ENCODE measurements around the gene NID2. TPM values are rescaled to one million over a fixed set of nuclear protein-coding genes. Genes with fewer than 3 reads are reported as not detected.

The NID2 gene
- total and polyA plus RNA-seq, 10 of the 15 experiments (the other 5 are each of a cell fraction or from before 2014, with no cell fraction given), result 0.04 to 0.49 (median 0.23) TPM; not detected in 3

DNA sequence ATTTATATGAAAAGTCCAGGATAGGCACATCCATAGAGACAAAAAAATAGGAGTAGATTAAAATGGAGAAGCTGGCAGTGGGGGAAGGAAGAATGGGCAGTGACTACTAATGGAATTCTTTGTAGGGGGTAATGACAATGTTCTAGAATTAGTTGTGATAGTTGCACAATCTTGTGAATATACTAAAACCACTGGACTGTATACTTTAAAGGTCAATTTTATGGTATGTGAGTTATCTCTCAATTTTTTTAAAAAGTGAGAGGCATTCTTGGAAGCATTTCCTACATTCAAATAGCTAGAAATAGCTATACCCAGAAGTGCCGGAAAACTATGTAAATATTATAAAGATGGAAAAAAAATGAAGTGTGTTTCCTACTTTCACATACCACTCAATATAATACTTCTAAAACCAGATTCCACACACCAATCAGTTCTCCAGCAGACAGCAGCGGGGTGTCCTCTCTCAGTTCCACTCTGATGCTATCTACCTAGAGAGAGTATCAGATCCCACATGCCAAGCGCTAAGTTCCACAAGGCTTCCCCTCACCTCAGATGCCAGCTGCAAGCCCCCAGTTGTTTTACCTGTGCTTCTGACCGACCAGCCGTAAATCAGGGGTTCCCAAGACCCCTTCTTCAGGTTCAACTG lies 41.7 kb upstream of the NID2 start:
- POLR2A ChIA-PET, result no interaction called here
- Histone ChIP-seq H3K27ac (ENCODE audit: control insufficient read depth, insufficient read depth) (no peak overlapping the region), H2AFZ (ENCODE audit: control insufficient read depth, low read depth, low read length) (no peak overlapping the region), H3K4me3 (no peak overlapping the region), H4K20me1 (ENCODE audit: control insufficient read depth, insufficient read depth) (no peaks in the 10 kb centered on the region), H3K36me3 (ENCODE audit: control insufficient read depth in 2 of 2, insufficient read depth in 2 of 2, low read length in 1 of 2) (no peaks in the 10 kb centered on the region), H3K4me2 (ENCODE audit: control insufficient read depth, insufficient read depth) (no peak overlapping the region), H3K27me3 (replicated peaks in 1 of 2; ENCODE audit: control insufficient read depth in 2 of 2, insufficient read depth in 2 of 2, low read length in 1 of 2) (no peaks in the 10 kb centered on the region), H3K9ac (ENCODE audit: control insufficient read depth, insufficient read depth, low read length) (no peak overlapping the region), H3K9me3 (replicated peaks; ENCODE audit: control insufficient read depth, insufficient read depth, low read length) (no peaks in the 10 kb centered on the region), H3K4me1 (ENCODE audit: control insufficient read depth, insufficient read depth, low read length) (no peaks in the 10 kb centered on the region), H3K79me2 (ENCODE audit: control insufficient read depth, insufficient read depth, low read length) (no peaks in the 10 kb centered on the region)
- in situ Hi-C loops (cut with MboI) (no loop called here), intact Hi-C loops (cut with micrococcal nuclease; ENCODE audit: unreplicated experiment) (no loop called here)
- BruUV-seq (replicated peaks), result no TSS peak
- no peak for TF ChIP-seq USF2 (IDR thresholded peaks at IDR 0.05; ENCODE audit: borderline replicate concordance, low read depth, low read length)
- no peak for TF ChIP-seq MEF2A (IDR thresholded peaks at IDR 0.05; ENCODE audit: insufficient read depth, low read depth, low read length)
- no peak for TF ChIP-seq RCOR1 (conservative IDR thresholded peaks at IDR 0.05; ENCODE audit: low read depth, low read length)
- no peak for TF ChIP-seq ZNF274 (IDR thresholded peaks at IDR 0.05; ENCODE audit: insufficient read depth, insufficient read length)
- TF ChIP-seq JUNB (IDR thresholded peaks at IDR 0.05), result no peak
- TF ChIP-seq, protein P1, sequence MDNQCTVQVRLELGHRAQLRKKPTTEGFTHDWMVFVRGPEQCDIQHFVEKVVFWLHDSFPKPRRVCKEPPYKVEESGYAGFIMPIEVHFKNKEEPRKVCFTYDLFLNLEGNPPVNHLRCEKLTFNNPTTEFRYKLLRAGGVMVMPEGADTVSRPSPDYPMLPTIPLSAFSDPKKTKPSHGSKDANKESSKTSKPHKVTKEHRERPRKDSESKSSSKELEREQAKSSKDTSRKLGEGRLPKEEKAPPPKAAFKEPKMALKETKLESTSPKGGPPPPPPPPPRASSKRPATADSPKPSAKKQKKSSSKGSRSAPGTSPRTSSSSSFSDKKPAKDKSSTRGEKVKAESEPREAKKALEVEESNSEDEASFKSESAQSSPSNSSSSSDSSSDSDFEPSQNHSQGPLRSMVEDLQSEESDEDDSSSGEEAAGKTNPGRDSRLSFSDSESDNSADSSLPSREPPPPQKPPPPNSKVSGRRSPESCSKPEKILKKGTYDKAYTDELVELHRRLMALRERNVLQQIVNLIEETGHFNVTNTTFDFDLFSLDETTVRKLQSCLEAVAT (IDR thresholded peaks at IDR 0.05), result no peak
- no peak for TF ChIP-seq ZNF217 (IDR thresholded peaks at IDR 0.05)
- no peak for TF ChIP-seq PBX3 (IDR thresholded peaks at IDR 0.05; ENCODE audit: insufficient replicate concordance, low read depth, low read length)
- TF ChIP-seq FOXM1 (IDR thresholded peaks at IDR 0.05; ENCODE audit: low read depth, low read length), result no peak
- no peak for TF ChIP-seq FOXK2 (IDR thresholded peaks at IDR 0.05)
- TF ChIP-seq EZH2 (IDR thresholded peaks at IDR 0.05; ENCODE audit: borderline replicate concordance, control insufficient read depth, low read depth, low read length), result no peak
- TF ChIP-seq SMAD5 (IDR thresholded peaks at IDR 0.05; ENCODE audit: low read depth), result no peak
- TF ChIP-seq NFIC (IDR thresholded peaks at IDR 0.05; ENCODE audit: low read depth, low read length), result no peak
- TF ChIP-seq CEBPB (IDR thresholded peaks at IDR 0.05; ENCODE audit: borderline replicate concordance in 1 of 2, low read depth in 2 of 2, low read length in 2 of 2), result no peak
- no peak for TF ChIP-seq PKNOX1 (IDR thresholded peaks at IDR 0.05)
- TF ChIP-seq, protein P2, sequence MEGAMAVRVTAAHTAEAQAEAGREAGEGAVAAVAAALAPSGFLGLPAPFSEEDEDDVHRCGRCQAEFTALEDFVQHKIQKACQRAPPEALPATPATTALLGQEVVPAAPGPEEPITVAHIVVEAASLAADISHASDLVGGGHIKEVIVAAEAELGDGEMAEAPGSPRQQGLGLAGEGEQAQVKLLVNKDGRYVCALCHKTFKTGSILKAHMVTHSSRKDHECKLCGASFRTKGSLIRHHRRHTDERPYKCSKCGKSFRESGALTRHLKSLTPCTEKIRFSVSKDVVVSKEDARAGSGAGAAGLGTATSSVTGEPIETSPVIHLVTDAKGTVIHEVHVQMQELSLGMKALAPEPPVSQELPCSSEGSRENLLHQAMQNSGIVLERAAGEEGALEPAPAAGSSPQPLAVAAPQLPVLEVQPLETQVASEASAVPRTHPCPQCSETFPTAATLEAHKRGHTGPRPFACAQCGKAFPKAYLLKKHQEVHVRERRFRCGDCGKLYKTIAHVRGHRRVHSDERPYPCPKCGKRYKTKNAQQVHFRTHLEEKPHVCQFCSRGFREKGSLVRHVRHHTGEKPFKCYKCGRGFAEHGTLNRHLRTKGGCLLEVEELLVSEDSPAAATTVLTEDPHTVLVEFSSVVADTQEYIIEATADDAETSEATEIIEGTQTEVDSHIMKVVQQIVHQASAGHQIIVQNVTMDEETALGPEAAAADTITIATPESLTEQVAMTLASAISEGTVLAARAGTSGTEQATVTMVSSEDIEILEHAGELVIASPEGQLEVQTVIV (IDR thresholded peaks at IDR 0.05; ENCODE audit: borderline replicate concordance, partially characterized antibody), result no peak
- no peak for TF ChIP-seq ASH2L (IDR thresholded peaks at IDR 0.05; ENCODE audit: borderline replicate concordance, low read depth)
- no peak for TF ChIP-seq MTA3 (IDR thresholded peaks at IDR 0.05; ENCODE audit: borderline replicate concordance, low read length)
- WGBS (ENCODE audit: insufficient coverage, insufficient replicate concordance, low lambda C conversion rate, missing lambda C conversion rate), result 42% methylated on average over 5 of the region's 5 CpGs
- FAIRE-seq (no peak), DNase-seq (ENCODE audit: low read depth, low spot score) (no peak), ATAC-seq (no peak)
- SMC1A ChIA-PET (ENCODE audit: uncharacterized antibody, unreplicated experiment), result no interaction called here
- CTCF ChIA-PET, result interaction anchor here (0.7 kb wide), 1 partner anchor 114 kb away, joined by 3 read pairs; no protein-coding TSS in a partner anchor
- RAD21 ChIA-PET (ENCODE audit: unreplicated experiment), result no interaction called here

Measured in GM12878 (cell line).